Epidermal melanocyte (primary cell): ENCODE data around the gene POR.

Source experiments
- DNase-seq: peaks from one replicate; pipeline ENCODE4 v3.0.0; 2011; ENCODE audit warnings: low spot score; ENCODE audit not compliant: insufficient read length

Gene POR

GRCh38 chr7:75915416-75916156 lies 631 bp downstream of the POR start:
- peak; percentile 22 for DNase-seq

DNA sequence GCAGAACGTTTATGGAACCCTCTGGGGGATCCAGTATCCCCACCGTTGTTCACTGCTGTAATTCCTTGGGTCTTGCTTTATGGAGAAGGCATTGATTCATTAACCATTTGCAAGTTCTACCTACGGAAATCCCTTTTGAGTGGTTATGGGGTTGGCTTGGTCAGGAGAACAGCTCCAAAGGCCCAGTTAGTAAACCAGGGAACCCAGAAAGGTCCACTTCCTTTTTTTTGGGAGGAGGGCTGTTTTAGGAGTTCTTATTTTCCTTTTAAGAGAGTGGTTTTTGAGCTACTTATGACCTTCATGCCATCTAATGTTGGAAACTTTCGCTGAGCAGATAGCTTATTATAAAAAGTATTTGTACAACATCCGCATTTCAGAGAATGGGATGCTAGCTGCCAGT lies 1.3 kb downstream of the POR start:
- DNase-seq = no peak

GRCh38 chr7:75916685-75917634 lies 2.0 kb downstream of the POR start:
- no peak for DNase-seq

DNA sequence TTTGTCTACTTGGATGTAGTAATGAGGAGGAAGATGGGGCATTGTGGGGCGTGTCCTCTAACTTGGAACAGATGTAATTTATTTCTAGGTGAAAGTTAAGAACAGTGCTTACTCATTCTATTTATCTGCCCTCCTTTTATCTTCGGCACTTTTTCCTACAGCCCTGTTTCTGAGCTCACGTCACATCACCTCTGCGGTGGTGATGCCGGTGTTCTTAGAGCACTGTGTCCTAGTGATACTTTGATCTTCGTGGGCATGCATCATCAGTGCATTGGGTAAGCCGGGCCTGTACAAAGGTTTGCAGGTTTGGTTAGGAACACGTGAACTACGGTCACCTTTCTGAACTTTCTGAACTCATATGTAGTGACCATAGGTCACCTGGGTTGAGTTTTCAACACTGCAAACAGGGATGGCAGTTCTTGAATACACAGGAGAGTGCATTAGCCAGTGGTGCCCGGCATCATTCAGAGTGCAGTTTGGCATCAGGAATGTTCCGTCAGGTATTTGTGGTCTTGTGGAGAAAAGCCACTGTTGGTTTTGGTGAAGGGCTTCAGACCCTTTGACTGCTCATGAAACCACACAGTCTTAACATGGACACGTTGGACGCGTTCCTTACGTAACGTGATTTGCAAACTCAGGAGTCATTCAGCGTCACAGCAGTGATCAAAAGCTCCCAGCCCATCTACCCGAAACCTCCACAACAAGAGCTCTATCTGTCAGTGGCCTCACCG lies 5.6 kb downstream of the POR start:
- no peak for DNase-seq

- DNase-seq = no peak
Measured at GRCh38 chr7:75921479-75921878, 6.5 kb downstream of the POR start.

- DNase-seq = no peak
Measured at GRCh38 chr7:75922966-75923603, 8.1 kb downstream of the POR start.

DNA sequence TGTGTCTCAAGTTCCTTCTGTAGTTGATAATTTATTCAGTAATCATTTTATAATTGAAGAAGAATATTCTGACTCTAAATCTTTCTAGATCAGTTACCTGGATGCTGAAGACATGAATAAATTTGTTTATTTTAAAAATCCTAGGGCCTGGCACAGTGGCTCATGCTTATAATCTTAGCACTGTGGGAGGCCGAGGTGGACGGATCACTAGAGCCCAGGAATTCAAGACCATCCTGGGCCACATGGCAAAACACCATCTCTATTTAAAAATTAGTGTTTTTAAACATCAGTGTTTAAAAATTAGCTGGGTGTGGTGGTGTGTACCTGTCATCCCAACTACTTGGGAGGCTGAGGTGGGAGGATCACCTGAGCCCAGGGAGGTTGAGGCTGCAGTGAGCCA lies 9.3 kb downstream of the POR start:
- DNase-seq = no peak

GRCh38 chr7:75924889-75925288 lies 9.9 kb downstream of the POR start:
- no peak for DNase-seq

GRCh38 chr7:75925717-75926435 lies 10.9 kb downstream of the POR start:
- no peak for DNase-seq

GRCh38 chr7:75928568-75928914 lies 13.6 kb downstream of the POR start:
- DNase-seq = no peak

DNA sequence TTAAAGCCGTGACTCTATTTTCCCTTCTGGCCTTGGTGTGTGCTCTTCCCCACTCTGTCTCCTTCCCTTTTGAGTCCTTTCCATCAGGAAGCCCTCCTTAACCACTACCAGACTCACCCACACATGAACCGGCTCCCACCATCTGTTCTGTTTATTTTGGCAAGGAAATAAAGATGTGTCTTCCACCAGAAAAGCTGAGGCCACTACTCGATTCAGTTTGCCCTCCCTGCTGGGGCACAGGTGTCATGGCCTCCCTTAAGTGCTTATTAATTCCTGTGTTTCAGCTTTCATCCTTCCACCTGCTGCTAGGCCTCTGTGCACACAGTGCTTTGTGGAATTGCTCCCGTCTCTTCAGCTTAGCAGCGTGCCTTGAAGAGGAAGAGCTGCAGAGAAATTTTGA lies 16.7 kb downstream of the POR start:
- DNase-seq = no peak

DNA sequence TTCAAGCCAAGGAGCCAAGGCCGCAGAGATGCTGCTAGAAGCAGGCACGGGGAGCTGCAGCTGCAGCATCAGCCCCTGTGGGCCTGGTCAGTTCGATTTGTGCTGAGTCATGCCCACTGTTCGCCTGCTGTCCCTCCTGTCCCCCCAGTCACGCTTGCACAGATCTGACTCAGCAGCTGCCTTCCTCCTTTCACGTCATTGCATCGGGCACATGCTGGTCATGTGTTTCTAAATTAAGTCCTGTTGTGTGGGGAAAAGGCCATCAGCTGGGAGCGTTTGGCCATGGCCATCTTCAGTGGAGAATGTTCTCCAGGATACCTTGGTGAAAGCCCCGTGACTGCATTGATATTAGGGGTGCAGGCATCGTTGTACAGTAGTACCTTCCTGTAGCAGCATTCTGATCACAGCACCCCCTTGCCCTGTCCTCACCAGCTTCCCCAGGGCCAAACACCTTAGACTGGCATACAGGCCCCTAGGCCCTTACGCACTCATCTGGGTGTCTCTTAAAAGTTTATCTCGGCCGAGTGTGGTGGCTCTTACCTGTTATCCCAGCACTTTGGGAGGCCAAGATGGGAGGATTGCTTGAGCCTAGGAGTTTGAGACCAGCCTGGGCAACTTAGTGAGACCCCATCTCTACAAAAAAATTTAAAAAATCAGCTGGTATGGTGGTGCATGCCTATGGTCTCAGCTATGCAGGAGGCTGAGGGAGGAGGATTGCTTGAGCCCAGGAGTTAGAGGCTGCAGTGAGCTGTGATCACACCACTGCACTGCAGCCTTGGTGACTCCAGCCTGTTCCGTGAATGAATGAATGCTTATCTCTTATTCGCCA lies 23.2 kb downstream of the POR start:
- peak; percentile 46 for DNase-seq

DNA sequence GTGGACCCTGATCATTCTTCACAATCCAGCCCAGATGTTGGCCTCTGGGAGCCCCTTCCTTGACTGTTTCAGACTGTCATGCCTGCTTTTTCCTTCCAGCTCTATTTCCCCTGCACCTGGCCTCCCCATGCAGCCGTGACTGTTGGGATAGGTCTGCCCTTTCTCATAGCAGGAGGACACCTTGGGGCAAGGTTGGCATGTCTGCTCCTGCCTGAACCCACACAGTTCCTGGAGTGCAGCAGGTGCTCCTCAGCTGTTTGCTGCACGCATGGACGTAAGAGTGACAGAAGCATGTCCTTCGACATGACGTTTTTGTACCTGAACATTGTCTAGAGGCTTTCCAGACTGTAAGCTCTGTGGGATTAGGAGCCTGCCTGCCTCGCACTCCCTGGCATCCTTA lies 24.0 kb downstream of the POR start:
- DNase-seq = no peak

DNA sequence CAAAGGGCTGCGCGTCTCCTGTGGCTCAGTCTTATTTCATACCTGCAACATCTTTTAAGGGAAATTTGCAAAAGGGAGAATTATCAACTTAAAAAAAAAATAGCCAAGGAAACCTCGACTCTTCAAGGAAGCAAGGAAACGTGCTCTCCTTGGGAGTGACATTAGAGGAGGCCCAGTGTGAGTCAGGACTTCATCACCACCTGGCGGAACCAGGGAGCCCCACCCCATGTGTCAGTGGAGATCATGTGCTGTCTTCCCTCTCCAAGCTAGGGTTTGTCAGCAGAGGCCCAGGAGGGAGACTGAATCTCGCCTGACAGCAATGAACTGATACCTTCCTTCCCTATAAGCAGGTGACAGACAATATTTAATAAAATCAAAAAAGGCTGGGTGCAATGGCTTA lies 28.9 kb downstream of the POR start:
- no peak for DNase-seq

DNA sequence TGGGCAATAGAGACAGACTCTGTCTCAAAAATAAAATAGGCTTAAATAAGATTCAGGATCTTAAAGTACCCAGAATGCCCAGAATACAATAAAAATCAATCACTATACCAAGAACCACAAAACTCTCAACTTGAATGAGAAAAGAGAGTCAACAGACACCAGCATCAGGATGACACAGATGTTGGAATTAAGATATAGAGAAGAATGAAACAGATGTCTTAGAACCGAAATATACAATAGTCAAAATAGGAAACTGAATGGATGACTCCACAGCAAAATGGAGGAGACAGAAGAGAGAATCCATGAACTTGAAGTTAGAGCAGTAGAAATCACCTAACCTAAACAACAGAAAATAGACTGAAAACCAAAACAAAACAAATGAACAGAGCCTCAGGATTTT lies 29.6 kb downstream of the POR start:
- no peak for DNase-seq

GRCh38 chr7:75945297-75946168 lies 30.6 kb downstream of the POR start:
- DNase-seq = no peak

DNA sequence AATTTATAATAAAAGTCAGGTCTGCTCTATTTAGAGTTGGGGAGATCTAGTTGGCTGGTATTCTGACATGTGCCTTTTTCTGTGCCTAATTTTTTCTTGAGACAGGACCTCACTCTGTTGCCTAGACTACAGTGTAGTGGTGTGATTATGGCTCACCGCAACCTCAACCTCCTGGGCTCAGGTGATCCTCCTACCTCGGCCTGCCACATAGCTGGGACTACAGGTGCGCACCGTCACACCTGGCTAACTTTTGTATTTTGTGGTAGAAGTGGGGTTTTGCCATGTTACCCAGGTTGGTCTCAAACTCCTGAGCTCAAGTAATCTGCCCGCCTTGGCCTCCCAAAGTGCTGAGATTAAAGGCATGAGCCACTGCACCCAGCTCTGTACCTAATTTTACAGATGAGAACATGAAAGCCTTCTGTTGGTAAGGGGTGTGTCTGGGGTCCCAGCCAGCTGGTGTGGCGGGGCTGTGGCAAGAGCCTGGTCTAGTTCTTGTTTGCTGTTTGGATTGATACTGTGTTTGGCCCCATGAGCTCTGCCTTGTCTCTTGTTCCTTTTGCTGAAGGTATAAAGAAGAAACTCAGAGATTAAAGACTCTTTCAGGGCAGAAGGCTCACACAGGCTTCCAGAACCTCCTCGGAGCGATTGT lies 31.4 kb downstream of the POR start:
- no peak for DNase-seq

DNA sequence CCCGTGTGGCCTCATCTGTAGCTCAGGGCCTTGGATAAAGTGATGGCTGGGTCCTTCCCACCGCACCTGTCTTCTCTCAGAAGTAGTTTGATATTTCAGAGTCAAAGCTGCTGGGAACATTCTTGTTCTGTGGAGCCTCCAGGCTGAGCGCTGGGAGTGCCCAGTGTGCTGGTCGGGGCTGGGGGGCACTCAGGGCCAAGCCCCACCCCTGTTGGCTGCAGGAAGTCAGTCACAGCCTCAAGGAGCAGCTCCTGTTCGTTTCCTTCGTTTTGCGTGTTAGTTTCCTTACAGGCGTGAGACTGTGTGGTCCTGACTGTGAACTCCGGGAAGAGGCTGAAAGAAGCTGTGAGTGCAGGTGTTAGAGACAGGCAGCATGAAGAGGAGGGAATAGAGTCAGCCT lies 33.2 kb downstream of the POR start:
- no peak for DNase-seq
